GM10266 (cell line): ENCODE data around the gene DPYSL5.

ENCODE experiments used
- DNase-seq: peaks from one replicate; pipeline ENCODE4 v3.0.0; 2012; ENCODE audit errors: extremely low spot score
- TF ChIP-seq, protein P1 (sequence below): IDR thresholded peaks from 2 replicates; pipeline ENCODE4 v1.5.1; 2012; ENCODE audit warnings: mild to moderate bottlenecking, low read depth; ENCODE audit not compliant: control insufficient read depth, insufficient read depth; ENCODE audit errors: missing control alignments

DPYSL5 gene

DNA sequence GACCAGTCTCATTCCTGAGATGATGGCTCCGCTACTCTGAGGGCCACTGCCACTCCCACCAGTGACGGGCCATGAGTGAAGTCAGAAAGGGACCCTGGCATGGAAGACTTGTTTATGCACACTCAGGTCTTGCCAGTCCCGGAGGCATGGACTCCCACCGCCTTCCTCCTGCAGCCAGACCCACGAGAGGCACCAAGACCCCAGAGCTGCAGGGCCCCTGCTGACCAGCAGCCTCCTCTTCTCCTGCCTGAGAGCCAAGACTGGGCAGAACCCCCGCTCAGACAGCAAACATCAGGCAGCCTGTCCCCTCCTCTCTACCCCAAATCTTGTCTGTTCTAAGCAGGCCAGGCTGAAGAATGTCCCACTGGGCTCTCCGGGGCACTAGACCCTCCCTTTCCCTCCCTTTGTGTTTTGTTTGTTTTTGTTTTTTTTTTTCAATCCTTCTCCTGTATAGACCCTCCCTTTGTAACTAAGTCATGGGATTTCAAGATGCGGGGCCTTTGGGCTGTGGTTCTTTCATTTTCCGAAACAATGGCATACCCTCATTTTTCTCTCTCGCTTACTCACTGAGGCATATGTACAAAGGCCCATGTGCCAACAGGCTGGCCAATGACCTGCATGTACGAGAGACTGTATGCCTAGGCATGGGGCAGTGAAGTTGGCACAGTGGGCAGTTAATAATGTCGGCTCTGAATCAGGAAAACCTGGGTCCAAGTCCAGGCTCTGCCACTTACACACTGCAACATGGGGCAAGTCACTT lies 98.2 kb downstream of the DPYSL5 start:
- no peak for DNase-seq
- TF ChIP-seq, protein P1, sequence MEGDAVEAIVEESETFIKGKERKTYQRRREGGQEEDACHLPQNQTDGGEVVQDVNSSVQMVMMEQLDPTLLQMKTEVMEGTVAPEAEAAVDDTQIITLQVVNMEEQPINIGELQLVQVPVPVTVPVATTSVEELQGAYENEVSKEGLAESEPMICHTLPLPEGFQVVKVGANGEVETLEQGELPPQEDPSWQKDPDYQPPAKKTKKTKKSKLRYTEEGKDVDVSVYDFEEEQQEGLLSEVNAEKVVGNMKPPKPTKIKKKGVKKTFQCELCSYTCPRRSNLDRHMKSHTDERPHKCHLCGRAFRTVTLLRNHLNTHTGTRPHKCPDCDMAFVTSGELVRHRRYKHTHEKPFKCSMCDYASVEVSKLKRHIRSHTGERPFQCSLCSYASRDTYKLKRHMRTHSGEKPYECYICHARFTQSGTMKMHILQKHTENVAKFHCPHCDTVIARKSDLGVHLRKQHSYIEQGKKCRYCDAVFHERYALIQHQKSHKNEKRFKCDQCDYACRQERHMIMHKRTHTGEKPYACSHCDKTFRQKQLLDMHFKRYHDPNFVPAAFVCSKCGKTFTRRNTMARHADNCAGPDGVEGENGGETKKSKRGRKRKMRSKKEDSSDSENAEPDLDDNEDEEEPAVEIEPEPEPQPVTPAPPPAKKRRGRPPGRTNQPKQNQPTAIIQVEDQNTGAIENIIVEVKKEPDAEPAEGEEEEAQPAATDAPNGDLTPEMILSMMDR, result no peak

DNA sequence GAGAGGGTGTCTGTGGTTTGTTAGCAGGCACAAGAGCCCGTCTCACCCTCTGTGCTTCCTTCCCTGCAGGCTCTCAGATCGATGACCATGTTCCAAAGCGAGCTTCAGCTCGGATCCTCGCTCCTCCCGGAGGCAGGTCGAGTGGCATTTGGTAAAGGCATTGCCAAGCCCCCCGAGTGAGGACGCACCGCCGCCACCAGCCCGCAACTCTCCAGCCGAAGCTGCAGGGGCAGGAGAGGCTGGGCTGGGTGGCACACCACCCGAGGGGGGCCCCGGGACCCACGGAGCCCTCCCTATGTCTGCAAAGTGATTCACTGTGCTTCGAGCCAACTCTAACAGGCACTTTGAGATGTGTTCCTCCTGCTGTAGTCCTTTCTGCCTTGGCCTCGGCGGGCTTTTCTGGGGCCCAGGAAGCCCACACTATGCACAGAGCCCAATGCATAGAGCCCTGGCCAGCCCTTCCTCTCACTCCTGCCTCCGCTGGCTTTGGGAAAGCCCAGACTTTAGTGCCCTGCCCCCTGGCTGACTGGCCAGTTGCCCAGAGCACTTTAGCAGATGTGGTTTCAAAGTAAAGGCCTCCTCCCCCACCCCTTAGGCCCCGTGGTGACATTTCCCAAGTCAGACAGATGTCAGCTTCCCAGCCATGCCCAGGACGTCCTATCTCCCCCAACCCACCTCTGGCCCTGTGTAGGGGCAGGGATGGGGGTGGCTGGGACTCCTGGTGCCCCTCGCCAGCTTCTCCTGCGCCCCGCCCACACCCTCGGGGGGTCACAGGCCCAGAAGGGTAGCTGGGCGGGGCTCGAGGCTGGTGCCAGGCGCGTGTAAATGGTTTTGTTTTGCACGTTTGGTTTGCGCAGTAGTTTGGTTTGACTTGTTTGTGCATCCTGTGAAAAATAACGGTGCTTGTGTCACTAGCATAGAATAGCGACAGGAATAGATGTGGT lies 99.2 kb downstream of the DPYSL5 start:
- TF ChIP-seq, protein P1, result no peak
- DNase-seq, result no peak

DNA sequence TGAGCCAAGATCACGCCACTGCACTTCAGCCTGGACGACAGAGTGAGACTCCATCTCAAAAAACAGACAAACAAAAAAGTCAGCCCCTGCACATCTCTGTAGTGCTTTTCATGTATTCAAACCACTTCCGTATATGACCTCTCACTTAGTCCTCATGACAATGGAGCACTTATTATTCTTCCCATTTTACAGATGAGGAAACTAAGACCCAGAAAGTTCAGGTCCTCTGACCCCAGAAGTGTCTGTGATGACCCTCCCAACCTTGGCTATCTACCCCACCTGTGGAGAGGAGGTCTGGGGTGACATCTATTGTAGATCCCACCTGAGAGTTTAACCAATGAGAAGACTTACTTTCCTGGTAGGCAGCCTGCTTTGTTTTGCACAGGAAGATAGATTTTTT lies 100.9 kb downstream of the DPYSL5 start:
- no peak for DNase-seq
- TF ChIP-seq, protein P1, result no peak

DNA sequence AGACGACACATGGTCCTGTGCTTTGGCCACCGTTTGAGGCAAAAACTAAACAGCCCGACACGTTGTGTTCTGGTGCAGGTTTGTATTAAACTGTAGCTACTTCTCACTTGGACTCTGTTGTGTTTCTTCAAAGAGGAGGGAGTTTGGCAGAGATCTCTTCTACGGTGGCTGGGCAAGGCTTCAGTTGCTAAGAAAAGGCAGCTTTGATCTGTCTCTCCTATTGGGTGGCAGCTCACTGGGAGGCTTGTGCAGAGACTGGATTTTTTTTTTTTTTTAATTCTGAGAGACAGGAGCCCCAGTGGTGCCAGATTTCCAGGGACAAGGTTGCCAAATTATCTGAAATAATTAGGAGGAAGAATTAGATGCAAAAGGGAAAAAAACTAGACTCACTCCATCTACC lies 102.3 kb downstream of the DPYSL5 start:
- TF ChIP-seq, protein P1, result no peak
- no peak for DNase-seq

DNA sequence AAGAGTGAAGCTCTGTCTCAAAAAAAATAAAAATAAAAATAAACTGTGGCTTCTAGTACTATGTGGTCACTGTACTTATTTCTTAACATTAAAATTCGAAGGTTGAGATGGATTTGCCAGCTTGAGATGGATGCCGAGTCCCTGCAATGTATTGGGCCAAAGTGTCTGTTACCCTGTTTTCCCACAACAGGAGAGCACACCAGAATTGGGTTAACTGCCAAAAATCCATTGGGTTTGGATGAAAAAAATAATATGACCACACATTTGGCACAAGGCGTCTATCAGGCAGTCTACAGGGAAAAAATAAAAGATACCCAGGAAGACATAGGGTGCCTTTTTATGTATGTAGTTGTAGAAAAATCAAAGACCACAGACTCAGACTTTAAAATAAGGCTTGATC lies 103.3 kb downstream of the DPYSL5 start:
- TF ChIP-seq, protein P1, result no peak
- DNase-seq, result no peak

DNA sequence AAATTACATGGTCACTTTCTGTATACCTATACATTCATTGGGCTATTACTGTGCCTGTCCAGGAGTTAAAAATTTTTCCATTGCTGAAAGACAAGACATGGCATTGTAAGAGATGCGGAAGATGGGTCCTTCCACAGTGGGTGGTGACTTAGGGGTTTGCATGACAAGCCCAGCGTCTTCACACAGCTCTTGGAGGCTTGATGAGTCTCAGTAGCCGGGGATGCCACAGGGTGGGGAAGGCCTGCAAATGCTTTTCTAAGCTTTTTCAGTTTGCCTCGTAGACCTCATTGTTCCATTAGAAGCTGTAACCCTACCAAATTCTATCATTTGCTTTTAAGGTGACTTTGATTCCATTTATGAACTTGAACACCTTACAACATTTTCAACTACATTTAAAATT lies 104.4 kb downstream of the DPYSL5 start:
- TF ChIP-seq, protein P1, result no peak
- no peak for DNase-seq
